ENCODE results near the gene UMODL1. TPM values are rescaled to one million over a fixed set of nuclear protein-coding genes. Genes with fewer than 3 reads are reported as not detected.

UMODL1 gene
- total RNA-seq, 1 experiment from 2014 or later = not detected

DNA sequence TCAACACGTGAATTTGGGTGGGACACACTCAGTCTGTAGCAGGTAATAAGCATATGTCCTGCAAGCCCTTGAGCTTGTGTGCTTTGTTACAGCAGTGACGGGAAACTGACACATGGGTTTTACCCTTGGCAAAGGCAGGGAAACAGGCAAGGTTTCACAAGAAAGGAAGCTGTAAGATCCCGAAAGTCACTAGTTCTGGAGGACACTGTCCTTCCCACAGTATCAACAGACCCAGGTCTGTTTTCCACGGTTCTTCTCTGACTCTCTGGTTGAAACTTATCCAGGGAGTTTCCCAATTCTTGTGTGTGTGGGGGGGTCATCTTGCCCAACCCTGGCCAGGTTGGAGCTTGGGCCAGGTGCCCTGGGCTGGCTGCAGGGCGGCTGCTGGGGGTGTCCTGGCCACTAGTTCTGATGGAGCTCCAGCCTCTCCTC, 31.6 kb upstream of the UMODL1 start:
- DNase-seq (ENCODE audit: extremely low read depth, low read depth) = no peak

GRCh38 chr21:42039911-42040351, 31.2 kb upstream of the UMODL1 start:
- DNase-seq (ENCODE audit: extremely low read depth, low read depth) = no peak

DNA sequence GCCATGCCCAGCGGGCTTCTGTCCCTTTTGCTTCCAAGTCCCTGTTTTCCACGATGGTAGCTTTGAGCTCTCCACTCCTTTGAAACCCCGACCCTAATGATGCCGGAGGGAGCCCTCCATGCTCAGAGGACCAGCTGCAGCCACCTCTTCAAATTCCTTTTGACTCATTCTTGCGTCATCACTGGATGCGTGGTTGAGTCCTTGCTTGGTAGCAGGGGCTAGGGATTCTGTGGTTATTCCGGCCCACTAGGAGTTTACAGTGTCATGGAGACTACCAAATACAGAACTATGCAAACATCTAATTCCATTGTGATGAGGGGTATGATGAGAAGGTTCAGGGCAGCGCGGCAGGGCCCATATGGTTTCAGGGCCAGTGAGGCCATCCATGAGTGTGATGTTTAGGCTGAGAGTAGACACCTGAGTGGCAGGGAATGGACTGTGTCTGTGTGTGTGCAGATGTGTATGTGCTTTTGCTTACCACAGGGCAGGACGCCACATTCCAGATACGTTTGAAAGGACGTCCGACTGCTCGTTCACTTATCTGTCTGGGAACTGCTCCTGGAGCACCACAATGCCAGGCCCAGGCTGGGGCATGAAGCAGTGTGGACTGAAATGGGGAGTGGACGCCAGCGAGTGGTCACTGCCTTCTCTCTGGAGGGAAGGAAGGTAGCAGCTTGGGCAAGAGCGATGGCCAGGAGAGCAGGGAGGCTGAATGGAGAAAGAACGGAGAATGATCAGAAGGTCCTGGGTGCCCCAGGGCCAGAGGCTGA, 30.5 kb upstream of the UMODL1 start:
- no peak for DNase-seq (ENCODE audit: extremely low read depth, low read depth)

DNA sequence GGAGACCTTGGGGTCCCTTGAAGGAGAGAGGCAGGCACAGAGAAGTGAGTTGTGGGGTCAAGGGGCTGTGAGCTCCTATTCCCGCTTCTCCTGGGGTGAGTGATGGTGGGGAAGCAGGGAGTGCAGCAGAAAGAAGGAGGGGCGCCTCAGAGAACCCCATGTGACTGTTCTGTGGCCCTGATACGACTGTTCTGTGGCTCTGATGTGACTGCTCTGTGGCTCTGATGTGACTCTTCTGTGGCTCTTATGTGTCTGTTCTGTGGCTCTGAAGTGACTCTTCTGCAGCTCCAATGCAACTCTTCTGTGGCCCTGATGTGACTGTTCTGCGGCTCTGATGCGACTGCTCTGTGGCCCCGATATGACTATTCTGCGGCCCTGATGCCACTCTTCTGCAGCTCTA, 29.9 kb upstream of the UMODL1 start:
- no peak for DNase-seq (ENCODE audit: extremely low read depth, low read depth)

DNA sequence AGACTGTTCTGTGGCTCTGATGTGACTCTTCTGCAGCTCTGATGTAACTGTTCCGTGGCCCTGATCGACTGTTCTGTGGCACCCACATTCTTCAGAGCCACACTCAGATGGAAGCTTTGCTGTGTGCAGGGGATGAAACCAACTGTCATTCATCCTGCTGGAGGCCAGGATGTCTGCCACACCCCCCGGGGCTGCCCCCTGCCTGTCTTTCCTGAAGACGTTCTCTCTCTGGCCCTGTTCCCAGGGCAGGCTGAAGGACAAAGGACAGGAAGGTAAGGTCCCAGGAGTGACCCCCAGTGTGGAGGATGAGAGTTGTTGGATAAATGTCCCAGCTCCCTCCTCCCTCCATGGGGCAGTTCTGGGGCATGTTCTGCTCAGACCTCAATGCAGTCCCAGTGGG, 29.4 kb upstream of the UMODL1 start:
- DNase-seq (ENCODE audit: extremely low read depth, low read depth) = no peak

- no peak for DNase-seq (ENCODE audit: extremely low read depth, low read depth)
Measured at GRCh38 chr21:42042651-42043050, 28.5 kb upstream of the UMODL1 start.

- DNase-seq (ENCODE audit: extremely low read depth, low read depth) = no peak
Measured at GRCh38 chr21:42043201-42043895, 27.8 kb upstream of the UMODL1 start.

- no peak for DNase-seq (ENCODE audit: extremely low read depth, low read depth)
Measured at GRCh38 chr21:42043961-42044360, 27.2 kb upstream of the UMODL1 start.

- no peak for DNase-seq (ENCODE audit: extremely low read depth, low read depth)
Measured at GRCh38 chr21:42044871-42045495, 26.1 kb upstream of the UMODL1 start.

- DNase-seq (ENCODE audit: extremely low read depth, low read depth) = no peak
Measured at GRCh38 chr21:42047821-42048613, 23.1 kb upstream of the UMODL1 start.

- DNase-seq (ENCODE audit: extremely low read depth, low read depth) = no peak
Measured at GRCh38 chr21:42048870-42049577, 22.1 kb upstream of the UMODL1 start.

GRCh38 chr21:42049578-42050430, 21.3 kb upstream of the UMODL1 start:
- no peak for DNase-seq (ENCODE audit: extremely low read depth, low read depth)

DNA sequence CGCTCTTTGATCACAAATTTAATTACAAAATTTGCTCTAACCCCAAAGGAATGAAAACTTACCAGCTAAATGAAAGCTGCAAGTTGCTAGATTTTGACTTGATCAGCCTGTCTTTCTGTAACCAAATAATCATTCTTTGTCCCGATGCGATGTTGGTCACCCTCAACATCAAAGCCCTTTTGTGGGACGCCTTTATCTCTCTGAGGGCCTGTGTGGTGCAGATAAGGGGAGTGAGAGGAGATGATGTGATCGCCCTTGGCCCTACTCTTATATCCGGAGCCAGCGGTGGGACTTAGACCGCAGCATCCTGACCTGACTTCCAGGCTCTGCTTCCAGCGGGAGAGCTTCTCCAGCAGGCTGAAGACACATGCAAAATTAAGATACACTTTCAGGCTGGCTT, 19.3 kb upstream of the UMODL1 start:
- no peak for DNase-seq (ENCODE audit: extremely low read depth, low read depth)

GRCh38 chr21:42055425-42055824, 15.7 kb upstream of the UMODL1 start:
- DNase-seq (ENCODE audit: extremely low read depth, low read depth) = no peak

- DNase-seq (ENCODE audit: extremely low read depth, low read depth) = no peak
Measured at GRCh38 chr21:42056468-42056867, 14.6 kb upstream of the UMODL1 start.

DNA sequence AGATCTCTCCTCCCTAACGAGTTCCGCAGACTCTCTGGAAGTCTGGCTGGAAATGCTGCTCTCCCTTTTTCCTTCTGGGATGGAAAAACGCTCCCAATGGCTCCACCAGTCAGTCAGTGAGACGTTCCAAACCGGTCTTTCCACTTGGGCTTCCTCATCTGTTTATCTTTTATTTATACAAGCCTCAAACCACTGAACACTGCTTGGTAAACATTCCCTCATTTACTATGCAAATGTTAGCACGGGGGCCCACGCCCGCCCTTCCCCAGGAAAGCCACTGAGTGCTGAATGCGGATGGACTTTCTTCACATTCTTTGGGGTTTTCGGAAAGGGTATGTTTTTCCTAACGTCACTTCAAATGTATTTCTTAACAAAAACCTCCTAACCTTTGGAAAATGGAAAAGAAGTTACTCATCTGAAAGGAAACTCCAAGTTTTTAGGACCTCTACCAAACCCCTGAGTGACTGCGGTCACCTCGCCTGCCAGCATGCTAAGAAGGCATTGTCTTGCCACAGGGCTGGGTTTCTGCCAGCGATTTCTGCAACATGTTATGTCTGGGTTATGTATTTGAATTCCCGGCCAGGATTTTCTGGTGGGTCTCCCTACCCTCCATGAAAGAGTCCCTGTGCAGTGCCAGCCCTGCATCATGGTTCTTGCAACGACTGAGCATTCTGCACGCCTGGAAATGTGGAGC, 14.0 kb upstream of the UMODL1 start:
- no peak for DNase-seq (ENCODE audit: extremely low read depth, low read depth)

DNA sequence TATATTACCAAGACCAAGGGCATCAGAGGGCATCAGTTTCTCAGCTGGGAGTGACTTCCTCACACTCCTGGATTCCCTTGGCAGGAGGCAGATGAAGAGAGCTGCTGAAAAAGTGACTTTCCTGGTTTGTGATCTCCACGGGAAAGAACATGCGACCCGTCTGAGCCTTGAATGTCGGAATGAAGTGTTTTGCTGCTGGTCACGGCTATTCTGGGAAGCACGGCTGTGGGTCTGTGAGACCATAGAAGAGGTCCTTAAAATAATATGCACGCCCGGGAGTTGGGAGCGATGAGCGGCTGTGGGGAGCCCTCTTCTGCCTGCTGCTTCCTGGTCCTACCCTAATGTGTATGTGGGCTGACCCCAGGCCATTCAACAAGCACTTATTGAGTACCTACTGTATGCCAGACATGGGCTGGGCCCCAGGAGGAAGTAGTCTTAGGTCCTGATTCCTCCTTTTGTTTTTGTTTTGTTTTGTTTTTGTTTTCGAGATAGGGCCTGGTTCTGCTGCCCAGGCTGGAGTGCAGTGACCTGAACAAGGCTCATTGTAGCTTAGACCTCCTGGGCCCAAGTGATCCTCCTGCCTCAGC, 13.2 kb upstream of the UMODL1 start:
- DNase-seq (ENCODE audit: extremely low read depth, low read depth) = no peak

- no peak for DNase-seq (ENCODE audit: extremely low read depth, low read depth)
Measured at GRCh38 chr21:42058631-42059111, 12.4 kb upstream of the UMODL1 start.

All from NCI-H460 (cell line).